ENCODE results near the gene ARHGAP10.

Gene ARHGAP10

DNA sequence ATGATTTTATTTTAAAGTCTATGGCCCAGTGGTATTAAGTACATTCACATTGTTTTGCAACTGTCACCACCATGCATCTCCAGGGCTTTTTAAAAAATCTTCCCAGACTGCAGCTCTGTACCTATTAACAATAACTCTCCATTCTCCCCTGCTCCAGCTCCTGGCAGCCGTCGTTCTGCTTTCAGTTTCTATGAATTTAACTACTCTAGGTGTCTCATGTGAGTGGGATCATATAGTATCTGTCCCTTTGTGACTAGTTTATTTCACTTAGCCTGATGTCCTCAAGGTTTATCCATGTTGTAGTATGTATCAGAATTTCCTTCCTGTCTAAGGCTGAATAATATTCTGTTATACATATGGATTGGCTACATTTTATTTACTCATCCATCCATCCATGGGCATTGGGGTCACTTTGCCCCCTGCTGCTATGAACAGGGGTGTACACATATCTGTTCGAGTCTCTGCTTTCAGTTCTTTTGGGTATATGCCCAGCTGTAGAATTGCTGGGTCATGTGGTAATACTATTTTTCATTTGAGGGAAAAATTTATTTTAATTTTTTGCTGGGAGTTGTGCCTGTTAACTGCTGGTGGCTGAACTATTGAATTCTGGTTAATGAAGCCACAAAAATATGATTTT lies 131.3 kb downstream of the ARHGAP10 start:
- H3K27ac ChIP-seq (ENCODE audit: low read depth, low read length): no peak overlapping the region
- TF ChIP-seq CTCF (IDR thresholded peaks at IDR 0.05; ENCODE audit: low read depth, low read length, poor library complexity, severe bottlenecking): no peak
- TF ChIP-seq EZH2phosphoT487 (IDR thresholded peaks at IDR 0.05; ENCODE audit: borderline replicate concordance, low read length): no peak
- H3K36me3 ChIP-seq (ENCODE audit: control insufficient read depth, low read length): no peaks in the 10 kb centered on the region
- no peaks in the 10 kb centered on the region for H3K27me3 ChIP-seq (ENCODE audit: control insufficient read depth, low read length)
- H3K9me3 ChIP-seq (ENCODE audit: control insufficient read depth, insufficient read depth, low read length): no peaks in the 10 kb centered on the region
- H3K4me2 ChIP-seq (ENCODE audit: low read length): no peak overlapping the region
- no peaks in the 10 kb centered on the region for H4K20me1 ChIP-seq (ENCODE audit: control insufficient read depth, insufficient read depth, low read depth, low read length)
- H3K79me2 ChIP-seq (ENCODE audit: control insufficient read depth, low read length): no peaks in the 10 kb centered on the region
- H3F3A ChIP-seq (ENCODE audit: control insufficient read depth, insufficient read depth): no peaks in the 10 kb centered on the region
- H3K4me3 ChIP-seq (ENCODE audit: low read length): no peak overlapping the region
- no peaks in the 10 kb centered on the region for H3K9me2 ChIP-seq (replicated peaks; ENCODE audit: control insufficient read depth, low read length)
- H3K4me1 ChIP-seq (ENCODE audit: control insufficient read depth, low read length): no peaks in the 10 kb centered on the region

GRCh38 chr4:147863808-147864472 lies 132.1 kb downstream of the ARHGAP10 start:
- no peak for TF ChIP-seq EZH2phosphoT487 (IDR thresholded peaks at IDR 0.05; ENCODE audit: borderline replicate concordance, low read length)
- Histone ChIP-seq H3K36me3 (ENCODE audit: control insufficient read depth, low read length) (no peaks in the 10 kb centered on the region), H3F3A (ENCODE audit: control insufficient read depth, insufficient read depth) (no peaks in the 10 kb centered on the region), H3K79me2 (ENCODE audit: control insufficient read depth, low read length) (no peaks in the 10 kb centered on the region), H3K4me1 (ENCODE audit: control insufficient read depth, low read length) (no peaks in the 10 kb centered on the region), H3K9me3 (ENCODE audit: control insufficient read depth, insufficient read depth, low read length) (no peaks in the 10 kb centered on the region), H3K4me2 (ENCODE audit: low read length) (no peak overlapping the region), H3K27ac (ENCODE audit: low read depth, low read length) (no peak overlapping the region), H4K20me1 (ENCODE audit: control insufficient read depth, insufficient read depth, low read depth, low read length) (no peaks in the 10 kb centered on the region), H3K27me3 (ENCODE audit: control insufficient read depth, low read length) (no peaks in the 10 kb centered on the region), H3K4me3 (ENCODE audit: low read length) (no peak overlapping the region), H3K9me2 (replicated peaks; ENCODE audit: control insufficient read depth, low read length) (no peaks in the 10 kb centered on the region)

DNA sequence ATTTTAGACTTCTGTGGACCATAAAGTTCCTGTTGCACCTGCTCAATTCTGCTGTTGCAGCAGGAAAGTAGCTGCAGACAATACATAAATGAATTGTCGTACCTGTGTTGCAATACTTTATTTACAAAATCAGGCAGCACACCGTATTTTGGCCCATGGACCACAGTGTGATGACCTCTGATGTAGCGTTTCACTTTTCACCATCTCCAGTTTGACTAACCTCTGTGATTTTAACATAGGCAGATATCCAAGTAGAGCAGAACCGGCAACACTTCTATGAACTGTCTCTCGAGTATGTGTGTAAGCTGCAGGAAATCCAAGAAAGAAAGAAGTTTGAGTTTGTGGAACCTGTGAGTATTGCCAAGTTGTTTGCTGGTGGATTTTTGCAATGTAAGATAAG lies 132.7 kb downstream of the ARHGAP10 start:
- Histone ChIP-seq H3K27ac (ENCODE audit: low read depth, low read length) (no peak overlapping the region), H3K9me3 (ENCODE audit: control insufficient read depth, insufficient read depth, low read length) (no peaks in the 10 kb centered on the region), H3K4me3 (ENCODE audit: low read length) (no peak overlapping the region), H3K9me2 (replicated peaks; ENCODE audit: control insufficient read depth, low read length) (no peaks in the 10 kb centered on the region), H4K20me1 (ENCODE audit: control insufficient read depth, insufficient read depth, low read depth, low read length) (no peaks in the 10 kb centered on the region), H3K79me2 (ENCODE audit: control insufficient read depth, low read length) (no peaks in the 10 kb centered on the region), H3K27me3 (ENCODE audit: control insufficient read depth, low read length) (no peaks in the 10 kb centered on the region), H3K4me1 (ENCODE audit: control insufficient read depth, low read length) (no peaks in the 10 kb centered on the region), H3K36me3 (ENCODE audit: control insufficient read depth, low read length) (no peaks in the 10 kb centered on the region), H3F3A (ENCODE audit: control insufficient read depth, insufficient read depth) (no peaks in the 10 kb centered on the region), H3K4me2 (ENCODE audit: low read length) (no peak overlapping the region)
- TF ChIP-seq EZH2phosphoT487 (IDR thresholded peaks at IDR 0.05; ENCODE audit: borderline replicate concordance, low read length) (no peak), CTCF (IDR thresholded peaks at IDR 0.05; ENCODE audit: low read depth, low read length, poor library complexity, severe bottlenecking) (no peak)

GRCh38 chr4:147865926-147866325 lies 134.0 kb downstream of the ARHGAP10 start:
- Histone ChIP-seq H3K27ac (ENCODE audit: low read depth, low read length) (no peak overlapping the region), H3K4me2 (ENCODE audit: low read length) (no peak overlapping the region), H3K4me1 (ENCODE audit: control insufficient read depth, low read length) (no peaks in the 10 kb centered on the region), H3K9me2 (replicated peaks; ENCODE audit: control insufficient read depth, low read length) (no peaks in the 10 kb centered on the region), H3K27me3 (ENCODE audit: control insufficient read depth, low read length) (no peaks in the 10 kb centered on the region), H3F3A (ENCODE audit: control insufficient read depth, insufficient read depth) (no peaks in the 10 kb centered on the region), H3K36me3 (ENCODE audit: control insufficient read depth, low read length) (no peaks in the 10 kb centered on the region), H3K4me3 (ENCODE audit: low read length) (no peak overlapping the region), H3K79me2 (ENCODE audit: control insufficient read depth, low read length) (no peaks in the 10 kb centered on the region), H4K20me1 (ENCODE audit: control insufficient read depth, insufficient read depth, low read depth, low read length) (no peaks in the 10 kb centered on the region), H3K9me3 (ENCODE audit: control insufficient read depth, insufficient read depth, low read length) (no peaks in the 10 kb centered on the region)
- no peak for TF ChIP-seq EZH2phosphoT487 (IDR thresholded peaks at IDR 0.05; ENCODE audit: borderline replicate concordance, low read length)
- no peak for TF ChIP-seq CTCF (IDR thresholded peaks at IDR 0.05; ENCODE audit: low read depth, low read length, poor library complexity, severe bottlenecking)
